ENCODE results near the gene CASS4. TPM values are rescaled to one million over a fixed set of nuclear protein-coding genes. Genes with fewer than 3 reads are reported as not detected.

The CASS4 gene
- total and polyA plus RNA-seq, 4 donors = 0.20 to 3.4 (median 1.8) TPM

- intact Hi-C loops (cut with DNase I) = no loop called here
- DNase-seq = no peak
- H3K27me3 ChIP-seq (ENCODE audit: control insufficient read depth in 1 of 2, insufficient read depth in 2 of 2, low read length in 1 of 2) = no peaks in the 10 kb centered on the region
- 82 to 83% methylated on average over 9 of the region's 9 CpGs for WGBS, 2 donors
- no peak for ATAC-seq (ENCODE audit: low FRiP score)
- H3K4me3 ChIP-seq (ENCODE audit: low read length in 2 of 2) = no peak overlapping the region
- H3K4me1 ChIP-seq (ENCODE audit: control insufficient read depth in 1 of 2, insufficient read depth in 2 of 2, low read length in 2 of 2) = no peaks in the 10 kb centered on the region
- H3K27ac ChIP-seq (ENCODE audit: low read depth in 1 of 2, low read length in 2 of 2) = no peak overlapping the region
- H3K36me3 ChIP-seq (ENCODE audit: control insufficient read depth in 1 of 2, insufficient read depth in 2 of 2, low read length in 1 of 2) = no peaks in the 10 kb centered on the region
- H3K9me3 ChIP-seq (ENCODE audit: control insufficient read depth, low read length) = no peaks in the 10 kb centered on the region
These were observed 92.4 kb downstream of the CASS4 start for GRCh38 chr20:56504373-56505005.

- ATAC-seq (ENCODE audit: low FRiP score) = no peak
- intact Hi-C loops (cut with DNase I) = no loop called here
- no peaks in the 10 kb centered on the region for H3K4me1 ChIP-seq (ENCODE audit: control insufficient read depth in 1 of 2, insufficient read depth in 2 of 2, low read length in 2 of 2)
- 60 to 64% methylated on average over 3 of the region's 3 CpGs for WGBS, 2 donors
- no peak for DNase-seq
- no peaks in the 10 kb centered on the region for H3K36me3 ChIP-seq (ENCODE audit: control insufficient read depth in 1 of 2, insufficient read depth in 2 of 2, low read length in 1 of 2)
- H3K27me3 ChIP-seq (ENCODE audit: control insufficient read depth in 1 of 2, insufficient read depth in 2 of 2, low read length in 1 of 2) = no peaks in the 10 kb centered on the region
- no peak overlapping the region for H3K27ac ChIP-seq (ENCODE audit: low read depth in 1 of 2, low read length in 2 of 2)
- H3K4me3 ChIP-seq (ENCODE audit: low read length in 2 of 2) = no peak overlapping the region
- H3K9me3 ChIP-seq (ENCODE audit: control insufficient read depth, low read length) = no peaks in the 10 kb centered on the region
These were observed 94.0 kb downstream of the CASS4 start for GRCh38 chr20:56506103-56506502.

Other genes with a start within 250 kb of the CASS4 start
- not detected for gene MC3R, start 163.5 kb upstream of the CASS4 start, total RNA-seq
- not detected for gene MC3R, start 163.5 kb upstream of the CASS4 start, polyA plus RNA-seq
- 10 to 100 TPM; 35.0 to 42.0 TPM for gene FAM210B, start 53.3 kb upstream of the CASS4 start, total RNA-seq
- 10 to 100 TPM; 36.9 to 54.5 TPM for gene FAM210B, start 53.3 kb upstream of the CASS4 start, polyA plus RNA-seq
- gene AURKA, start 20.0 kb upstream of the CASS4 start, total RNA-seq = 1 to 10 TPM in 1 of 2 donors, under 1 TPM in 1; 0.26 to 2.1 TPM
- gene AURKA, start 20.0 kb upstream of the CASS4 start, polyA plus RNA-seq = under 1 TPM; 0.75 to 0.77 TPM
- gene CSTF1, start 19.6 kb upstream of the CASS4 start, total RNA-seq = 10 to 100 TPM; 16.8 to 21.7 TPM
- gene CSTF1, start 19.6 kb upstream of the CASS4 start, polyA plus RNA-seq = 10 to 100 TPM in 1 of 2 donors, 1 to 10 TPM in 1; 6.5 to 11.1 TPM
- 10 to 100 TPM; 68.1 to 72.6 TPM for gene RTF2, start 56.4 kb downstream of the CASS4 start, total RNA-seq
- 10 to 100 TPM; 82.4 to 95.9 TPM for gene RTF2, start 56.4 kb downstream of the CASS4 start, polyA plus RNA-seq
- gene FAM209A, start 112.5 kb downstream of the CASS4 start, total RNA-seq = 1 to 10 TPM in 1 of 2 donors, under 1 TPM in 1; 0.48 to 1.0 TPM
- under 1 TPM in 1 of 2 donors, not detected in 1; 0.43 TPM for gene FAM209A, start 112.5 kb downstream of the CASS4 start, polyA plus RNA-seq
- under 1 TPM in 1 of 2 donors, not detected in 1; 0.90 TPM for gene FAM209B, start 121.0 kb downstream of the CASS4 start, total RNA-seq
- gene FAM209B, start 121.0 kb downstream of the CASS4 start, polyA plus RNA-seq = under 1 TPM in 1 of 2 donors, not detected in 1; 0.92 TPM
- gene TFAP2C, start 217.0 kb downstream of the CASS4 start, total RNA-seq = under 1 TPM; 0.39 to 0.54 TPM
- not detected for gene TFAP2C, start 217.0 kb downstream of the CASS4 start, polyA plus RNA-seq